H1 (cell line): Measurements from ENCODE around the gene TTC22. TPM values are rescaled to one million over a fixed set of nuclear protein-coding genes. Genes with fewer than 3 reads are reported as not detected.

ENCODE experiments used
- CTCF ChIA-PET: fragments of 300-600 bp; sonication (Branson Sonifier 250); formaldehyde crosslinking; loops from one replicate; lab custom pipeline; 2021; ENCODE audit not compliant: partially characterized antibody; lab: Charles Lee
- POLR2A ChIA-PET: fragments of 300-600 bp; sonication (Branson Sonifier 250); formaldehyde crosslinking; loops from one replicate; lab custom pipeline; 2021; ENCODE audit warnings: inconsistent platforms; ENCODE audit not compliant: partially characterized antibody; lab: Charles Lee
- DNase-seq, 2 experiments: peaks; one replicate each; pipeline versions ENCODE4 v3.0.0 to v3.0.0-alpha.2; 2010 to 2022; ENCODE audit warnings: low spot score in 2 of 2, low read depth in 1 of 2, mixed read lengths in 1 of 2
- FAIRE-seq: peaks from 2 replicates; lab custom pipeline; 2011; peaks lifted over from hg19 to GRCh38; lab: Jason Lieb, UNC
- H2AFZ ChIP-seq: 2 replicates; pipeline ENCODE4 v1.8.1; 2012; ENCODE audit warnings: low read length, inconsistent platforms
- H2AK5ac ChIP-seq: 2 replicates; pipeline ENCODE4 v1.6.1; 2013; ENCODE audit warnings: low read depth, low read length
- H2BK120ac ChIP-seq: replicated peaks from 2 replicates; pipeline ENCODE3; 2013; ENCODE audit warnings: low read depth, low read length, inconsistent platforms
- H2BK12ac ChIP-seq: 2 replicates; pipeline ENCODE4 v1.6.1; 2013; ENCODE audit warnings: low read depth, low read length
- H2BK15ac ChIP-seq: 2 replicates; pipeline ENCODE4 v1.6.1; 2013; ENCODE audit warnings: low read length
- H2BK20ac ChIP-seq: 2 replicates; pipeline ENCODE4 v1.6.1; 2013; ENCODE audit warnings: low read length
- H2BK5ac ChIP-seq: 2 replicates; pipeline ENCODE4 v1.6.1; 2013; ENCODE audit warnings: low read depth, low read length
- H3K14ac ChIP-seq: 2 replicates; pipeline ENCODE4 v1.6.1; 2013; ENCODE audit warnings: inconsistent platforms; ENCODE audit not compliant: insufficient read length
- H3K18ac ChIP-seq: 2 replicates; pipeline ENCODE4 v1.6.1; 2013; ENCODE audit warnings: low read length; ENCODE audit errors: extremely low read depth
- H3K23ac ChIP-seq: 2 replicates; pipeline ENCODE4 v1.6.1; 2013; ENCODE audit warnings: inconsistent platforms; ENCODE audit not compliant: insufficient read length
- H3K23me2 ChIP-seq: 2 replicates; pipeline ENCODE4 v1.6.1; 2013; ENCODE audit warnings: low read depth, low read length
- H3K27ac ChIP-seq: 2 replicates; pipeline ENCODE4 v1.6.1; 2011; ENCODE audit warnings: low read depth, low read length, inconsistent platforms
- H3K27me3 ChIP-seq, 4 experiments: replicated peaks in 1 of 4; 1 replicate in 1 of 4; 2 replicates in 3 of 4; pipeline versions ENCODE4 v1.6.1 to v1.8.1; 2011 to 2013; ENCODE audit warnings: low read length in 3 of 4, mild to moderate bottlenecking in 3 of 4, inconsistent platforms in 2 of 4, mixed read lengths in 2 of 4, moderate library complexity in 1 of 4; ENCODE audit not compliant: control insufficient read depth in 3 of 4, insufficient read depth in 3 of 4; ENCODE audit errors: extremely low read depth in 1 of 4
- H3K36me3 ChIP-seq, 4 experiments: 2 replicates each; pipeline versions ENCODE4 v1.6.1 to v1.8.1; 2011 to 2013; ENCODE audit warnings: mild to moderate bottlenecking in 4 of 4, low read length in 3 of 4, moderate library complexity in 2 of 4, control low read depth in 1 of 4, inconsistent platforms in 1 of 4; ENCODE audit not compliant: insufficient read depth in 4 of 4, control insufficient read depth in 2 of 4
- H3K4ac ChIP-seq: replicated peaks from 2 replicates; pipeline ENCODE3; 2013; ENCODE audit warnings: low read length, low read depth, mixed read lengths, inconsistent platforms; ENCODE audit not compliant: insufficient read length
- H3K4me1 ChIP-seq, 4 experiments: replicated peaks in 1 of 4; 1 replicate in 1 of 4; 2 replicates in 3 of 4; pipeline versions ENCODE4 v1.6.1 to v1.8.1; 2011 to 2013; ENCODE audit warnings: low read length in 3 of 4, inconsistent platforms in 2 of 4, mixed read lengths in 1 of 4; ENCODE audit not compliant: insufficient read depth in 4 of 4, control insufficient read depth in 3 of 4
- H3K4me2 ChIP-seq, 2 experiments: 2 replicates each; pipeline versions ENCODE4 v1.6.1 to v1.8.1; 2011 to 2013; ENCODE audit warnings: low read depth in 2 of 2, low read length in 2 of 2, control low read depth in 1 of 2, inconsistent platforms in 1 of 2, mild to moderate bottlenecking in 1 of 2; ENCODE audit not compliant: insufficient read depth in 1 of 2
- H3K4me3 ChIP-seq, 4 experiments: fragments of 200-600, 300-600 bp in 1 of 4; sonication (generic), shearing (Covaris generic), sonication (Bioruptor Twin) in 1 of 4; 2 replicates each; pipeline versions ENCODE4 v1.5.1 to v1.8.1; 2011 to 2016; ENCODE audit warnings: low read length in 4 of 4, low read depth in 3 of 4, control low read depth in 2 of 4, inconsistent platforms in 2 of 4, mild to moderate bottlenecking in 2 of 4, mixed read lengths in 1 of 4, moderate library complexity in 1 of 4; ENCODE audit not compliant: insufficient read depth in 2 of 4; ENCODE audit errors: extremely low read depth in 1 of 4
- H3K56ac ChIP-seq: replicated peaks from 2 replicates; pipeline ENCODE3; 2013; ENCODE audit warnings: low read depth, mild to moderate bottlenecking, mixed read lengths, low read length, inconsistent platforms; ENCODE audit not compliant: insufficient read length
- H3K79me1 ChIP-seq: 2 replicates; pipeline ENCODE4 v1.6.1; 2013; ENCODE audit warnings: low read depth, low read length, control low read depth
- H3K79me2 ChIP-seq, 2 experiments: 2 replicates each; pipeline versions ENCODE4 v1.6.1 to v1.8.1; 2012 to 2013; ENCODE audit warnings: low read length in 2 of 2, mild to moderate bottlenecking in 2 of 2, inconsistent platforms in 1 of 2; ENCODE audit not compliant: insufficient read depth in 2 of 2, control insufficient read depth in 1 of 2
- H3K9ac ChIP-seq, 4 experiments: replicated peaks in 1 of 4; 1 replicate in 1 of 4; 2 replicates in 3 of 4; pipeline versions ENCODE4 v1.6.1 to v1.8.1; 2011 to 2013; ENCODE audit warnings: low read depth in 3 of 4, low read length in 3 of 4, control low read depth in 2 of 4, mild to moderate bottlenecking in 2 of 4, moderate library complexity in 2 of 4, inconsistent platforms in 1 of 4; ENCODE audit errors: extremely low read depth in 1 of 4
- H3K9me3 ChIP-seq, 2 experiments: 2 replicates each; pipeline versions ENCODE4 v1.6.1 to v1.8.1; 2012 to 2013; ENCODE audit warnings: mild to moderate bottlenecking in 2 of 2, moderate library complexity in 2 of 2, control low read depth in 1 of 2, inconsistent platforms in 1 of 2, low read depth in 1 of 2, low read length in 1 of 2, mixed read lengths in 1 of 2; ENCODE audit not compliant: insufficient read depth in 2 of 2
- H4K20me1 ChIP-seq, 2 experiments: replicated peaks in 1 of 2; 2 replicates each; pipeline versions ENCODE3 to v1.8.1; 2011 to 2013; ENCODE audit warnings: inconsistent platforms in 2 of 2, low read length in 2 of 2, mild to moderate bottlenecking in 1 of 2; ENCODE audit not compliant: insufficient read depth in 2 of 2, control insufficient read depth in 1 of 2
- H4K5ac ChIP-seq: 2 replicates; pipeline ENCODE4 v1.6.1; 2013; ENCODE audit warnings: low read length, low read depth, mixed read lengths, inconsistent platforms; ENCODE audit not compliant: insufficient read length
- H4K8ac ChIP-seq: 2 replicates; pipeline ENCODE4 v1.8.0; 2013; ENCODE audit warnings: mild to moderate bottlenecking, moderate library complexity, low read length, inconsistent platforms; ENCODE audit not compliant: insufficient read depth; ENCODE audit errors: extremely low read depth
- H4K91ac ChIP-seq: replicated peaks from 2 replicates; pipeline ENCODE3; 2013; ENCODE audit warnings: low read length, mixed read lengths, inconsistent platforms; ENCODE audit not compliant: insufficient read length
- JUND ChIP-seq: IDR thresholded peaks from 2 replicates; pipeline ENCODE4 v1.6.1; 2011; ENCODE audit warnings: mild to moderate bottlenecking, improper control_type of control experiment, low read length
- KDM1A ChIP-seq: fragments of 200-600, 300-600 bp; sonication (generic); IDR thresholded peaks from 2 replicates; pipeline ENCODE4 v1.7.1; 2016; ENCODE audit warnings: mild to moderate bottlenecking, low read length, borderline replicate concordance
- POU5F1 ChIP-seq: IDR thresholded peaks from 2 replicates; pipeline ENCODE4 v1.6.1; 2011; ENCODE audit warnings: low read depth, mild to moderate bottlenecking, low read length, moderate library complexity
- RNF2 ChIP-seq: fragments of 200-900, 300-1000 bp; sonication (generic); IDR thresholded peaks from 2 replicates; pipeline ENCODE4 v1.7.1; 2016; ENCODE audit warnings: borderline replicate concordance, low read depth, mild to moderate bottlenecking, antibody characterized with exemption, low read length; ENCODE audit not compliant: poor library complexity, severe bottlenecking; ENCODE audit errors: missing control alignments
- ZNF274 ChIP-seq: IDR thresholded peaks from 2 replicates; pipeline ENCODE4 v1.7.0; 2012; ENCODE audit warnings: low read length, borderline replicate concordance; ENCODE audit errors: extremely low read depth
- WGBS, 2 experiments: shearing (Covaris generic) in 1 of 2; methylation state at CpG; one replicate each; pipeline versions ENCODE4 v1.1.6 to v1.1.7; 2013 to 2015; ENCODE audit warnings: low lambda C conversion rate in 2 of 2, mixed read lengths in 2 of 2, inconsistent platforms in 1 of 2, low coverage in 1 of 2, missing lambda C conversion rate in 1 of 2; ENCODE audit not compliant: insufficient replicate concordance in 2 of 2, insufficient coverage in 1 of 2, insufficient read length in 1 of 2; ENCODE audit errors: extremely low coverage in 1 of 2, missing lambda C conversion rate in 1 of 2; 5-methylcytosine and 5-hydroxymethylcytosine counted together
- polyA plus RNA-seq, 7 experiments: library from polyadenylated mRNA; depleted of rRNA in 3 of 7; stranded (reverse) in 5 of 7; unstranded in 2 of 7; fragments of >200 nt in 5 of 7; fragments of 200-250 nt in 2 of 7; gene quantifications; 1 replicate in 5 of 7; 2 replicates in 1 of 7; 4 replicates in 1 of 7; pipeline versions ENCODE4 v1.2.1 to v1.2.3, GENCODE V29; 2011 to 2013; ENCODE audit warnings: missing spikeins in 2 of 7, mixed read lengths in 2 of 7
- total RNA-seq: library from RNA; stranded (reverse); fragmentation: NEBNext Ultra II Directional; extraction: Animal tissue kit (Norgen Biotek cat#: 25700); gene quantifications from 2 replicates; pipeline ENCODE4 v1.2.1, GENCODE V29; 2021
- TF ChIP-seq, protein P1 (sequence below): IDR thresholded peaks from 2 replicates; pipeline ENCODE4 v1.6.1; 2012; ENCODE audit warnings: low read length, inconsistent platforms

Gene TTC22
- total and polyA plus RNA-seq, 2 of the 8 experiments (the other 6 are each of a cell fraction or from before 2014, with no cell fraction given): 1.00 to 1.6 TPM

DNA sequence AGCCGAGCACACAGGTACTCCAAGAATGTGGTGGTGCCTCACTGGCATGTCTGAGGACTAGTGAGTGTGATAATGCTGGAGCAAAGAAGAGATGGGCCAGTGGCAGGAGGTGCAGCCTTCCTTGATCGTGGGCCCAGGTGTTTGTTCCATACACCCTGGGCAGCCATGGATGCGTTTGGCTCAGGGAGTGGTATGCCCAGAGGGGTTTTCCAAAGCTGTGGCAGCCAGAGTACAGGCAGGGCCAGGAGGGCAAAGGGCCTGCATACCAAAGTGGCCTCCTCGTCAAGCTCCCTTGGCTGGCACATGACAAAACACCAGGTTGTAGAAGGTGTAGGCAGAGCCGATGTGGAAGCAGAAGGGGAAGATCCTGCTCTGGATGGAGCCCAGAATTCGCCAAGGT, 55.8 kb downstream of the TTC22 start:
- no peak overlapping the region for H3K14ac ChIP-seq
- no peak overlapping the region for H3K56ac ChIP-seq
- TF ChIP-seq, protein P1, sequence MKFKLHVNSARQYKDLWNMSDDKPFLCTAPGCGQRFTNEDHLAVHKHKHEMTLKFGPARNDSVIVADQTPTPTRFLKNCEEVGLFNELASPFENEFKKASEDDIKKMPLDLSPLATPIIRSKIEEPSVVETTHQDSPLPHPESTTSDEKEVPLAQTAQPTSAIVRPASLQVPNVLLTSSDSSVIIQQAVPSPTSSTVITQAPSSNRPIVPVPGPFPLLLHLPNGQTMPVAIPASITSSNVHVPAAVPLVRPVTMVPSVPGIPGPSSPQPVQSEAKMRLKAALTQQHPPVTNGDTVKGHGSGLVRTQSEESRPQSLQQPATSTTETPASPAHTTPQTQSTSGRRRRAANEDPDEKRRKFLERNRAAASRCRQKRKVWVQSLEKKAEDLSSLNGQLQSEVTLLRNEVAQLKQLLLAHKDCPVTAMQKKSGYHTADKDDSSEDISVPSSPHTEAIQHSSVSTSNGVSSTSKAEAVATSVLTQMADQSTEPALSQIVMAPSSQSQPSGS: no peak
- TF ChIP-seq POU5F1 (no peak), RNF2 (no peak), ZNF274 (no peak), JUND (no peak), KDM1A (no peak)
- no peak overlapping the region for H3K23ac ChIP-seq
- H3K4ac ChIP-seq: no peak overlapping the region
- H4K91ac ChIP-seq: no peak overlapping the region
- no peak overlapping the region for H2BK120ac ChIP-seq
- H4K8ac ChIP-seq: no peak overlapping the region; the same call in 1 of the 2 replicates
- no peaks in the 10 kb centered on the region for H3K23me2 ChIP-seq
- H3K79me2 ChIP-seq: no peaks in the 10 kb centered on the region
- no peak overlapping the region for H2AFZ ChIP-seq
- FAIRE-seq (no peak), DNase-seq (no peak)
- H3K4me2 ChIP-seq: no peak overlapping the region
- H2AK5ac ChIP-seq: no peak overlapping the region
- no peak overlapping the region for H2BK20ac ChIP-seq
- no peak overlapping the region for H2BK15ac ChIP-seq
- H3K4me1 ChIP-seq: no peaks in the 10 kb centered on the region
- POLR2A ChIA-PET: interaction anchor here (1.5 kb wide), 1 partner anchor 10 kb away, joined by 7 read pairs; no protein-coding TSS in a partner anchor
- H3K27ac ChIP-seq: no peak overlapping the region
- CTCF ChIA-PET: interaction anchor here (1.0 to 2.3 kb wide), 8 partner anchors 11 to 74 kb away, joined by 3 to 19 read pairs (median 4); partner anchors contain the start of gene TTC4
- no peak overlapping the region for H2BK12ac ChIP-seq
- H3K27me3 ChIP-seq: no peaks in the 10 kb centered on the region
- H2BK5ac ChIP-seq: no peak overlapping the region
- H4K5ac ChIP-seq: no peak overlapping the region
- H3K79me1 ChIP-seq: no peaks in the 10 kb centered on the region
- peaks cover 6 to 15% (median 11%) of the 10 kb centered on the region in 4 experiments; a peak in 7 of 8 replicates for H3K36me3 ChIP-seq
- no peaks in the 10 kb centered on the region for H3K9me3 ChIP-seq
- H3K9ac ChIP-seq: no peak overlapping the region
- H4K20me1 ChIP-seq: peaks cover 0 to 9% of the 10 kb centered on the region in 2 experiments
- H3K18ac ChIP-seq: no peak overlapping the region
- 91% methylated on average over 6 of the region's 6 CpGs; no CpG with 5 or more reads in 1 of the 2 experiments for WGBS, 2 experiments
- no peak overlapping the region for H3K4me3 ChIP-seq
